Liver (tissue), 9 donors: ENCODE measurements around the gene RNF141. TPM values are rescaled to one million over a fixed set of nuclear protein-coding genes. Genes with fewer than 3 reads are reported as not detected.

Experiments used
- DNase-seq: peaks from one replicate; pipeline ENCODE4 v3.0.0-alpha.2; 2017; ENCODE audit warnings: low spot score
- H3K27ac ChIP-seq, 2 donors: one replicate each; pipeline ENCODE4 v1.7.0; 2013; ENCODE audit warnings: inconsistent platforms in 2 of 2, low read length in 2 of 2, control low read depth in 1 of 2, low read depth in 1 of 2, mild to moderate bottlenecking in 1 of 2
- H3K27me3 ChIP-seq, 4 donors: one replicate each; pipeline versions ENCODE4 v1.6.1 to v1.7.0; 2013; ENCODE audit warnings: low read length in 3 of 4, inconsistent platforms in 1 of 4, mild to moderate bottlenecking in 1 of 4, moderate library complexity in 1 of 4; ENCODE audit not compliant: control insufficient read depth in 4 of 4, insufficient read depth in 4 of 4
- H3K36me3 ChIP-seq, 4 donors: one replicate each; pipeline versions ENCODE4 v1.6.1 to v1.7.0; 2013; ENCODE audit warnings: low read length in 3 of 4, mild to moderate bottlenecking in 3 of 4, low read depth in 1 of 4, moderate library complexity in 1 of 4; ENCODE audit not compliant: control insufficient read depth in 4 of 4, insufficient read depth in 3 of 4
- H3K4me1 ChIP-seq, 4 donors: one replicate each; pipeline versions ENCODE4 v1.6.1 to v1.7.0; 2013; ENCODE audit warnings: low read length in 3 of 4, mild to moderate bottlenecking in 3 of 4, moderate library complexity in 1 of 4; ENCODE audit not compliant: control insufficient read depth in 4 of 4, insufficient read depth in 4 of 4
- H3K4me3 ChIP-seq, 3 donors: one replicate each; pipeline versions ENCODE4 v1.6.1 to v1.7.0; 2013; ENCODE audit warnings: low read length in 3 of 3, control low read depth in 1 of 3, low read depth in 1 of 3, mild to moderate bottlenecking in 1 of 3
- H3K9ac ChIP-seq, 2 donors: one replicate each; pipeline ENCODE4 v1.7.0; 2013; ENCODE audit warnings: low read length in 2 of 2, mild to moderate bottlenecking in 2 of 2, moderate library complexity in 2 of 2, control low read depth in 1 of 2, low read depth in 1 of 2
- H3K9me3 ChIP-seq, 4 donors: one replicate each; pipeline versions ENCODE4 v1.6.1 to v1.7.0; 2013; ENCODE audit warnings: low read length in 3 of 4; ENCODE audit not compliant: control insufficient read depth in 4 of 4
- ATF3 ChIP-seq: IDR thresholded peaks from 2 replicates; pipeline ENCODE4 v1.6.1; 2016; ENCODE audit warnings: antibody characterized with exemption
- CTCF ChIP-seq: fragments of 150-350 bp; IDR thresholded peaks from 2 replicates; pipeline ENCODE4 v1.5.1; 2017; ENCODE audit warnings: improper control_type of control experiment, low read depth, low read length; ENCODE audit not compliant: missing input control
- EGR1 ChIP-seq, 2 donors: IDR thresholded peaks; 2 replicates each; pipeline ENCODE4 v1.6.1; 2016 to 2018; ENCODE audit warnings: antibody characterized with exemption in 2 of 2, low read depth in 2 of 2
- FOXA1 ChIP-seq: IDR thresholded peaks from 2 replicates; pipeline ENCODE4 v1.6.1; 2016; ENCODE audit warnings: antibody characterized with exemption
- FOXA2 ChIP-seq: IDR thresholded peaks from 2 replicates; pipeline ENCODE4 v1.6.1; 2016; ENCODE audit warnings: antibody characterized with exemption
- GABPA ChIP-seq, 2 donors: IDR thresholded peaks in 1 of 2; conservative IDR thresholded peaks in 1 of 2; 2 replicates each; pipeline ENCODE4 v1.6.1; 2016; ENCODE audit warnings: antibody characterized with exemption in 2 of 2, mild to moderate bottlenecking in 1 of 2, moderate library complexity in 1 of 2
- HNF4A ChIP-seq, 2 donors: conservative IDR thresholded peaks; 2 replicates each; pipeline ENCODE4 v1.6.1; 2016; ENCODE audit warnings: antibody characterized with exemption in 2 of 2, mild to moderate bottlenecking in 2 of 2
- HNF4G ChIP-seq: IDR thresholded peaks from 2 replicates; pipeline ENCODE4 v1.6.1; 2016; ENCODE audit warnings: antibody characterized with exemption
- JUND ChIP-seq, 2 donors: IDR thresholded peaks; 2 replicates each; pipeline ENCODE4 v1.6.1; 2016; ENCODE audit warnings: antibody characterized with exemption in 2 of 2
- MAX ChIP-seq: IDR thresholded peaks from 2 replicates; pipeline ENCODE4 v1.6.1; 2016; ENCODE audit warnings: antibody characterized with exemption
- NR2F2 ChIP-seq: IDR thresholded peaks from 2 replicates; pipeline ENCODE4 v1.6.1; 2016; ENCODE audit warnings: antibody characterized with exemption
- RAD21 ChIP-seq, 2 donors: IDR thresholded peaks; 2 replicates each; pipeline ENCODE4 v1.6.1; 2016; ENCODE audit warnings: antibody characterized with exemption in 2 of 2, mild to moderate bottlenecking in 2 of 2
- REST ChIP-seq: IDR thresholded peaks from 2 replicates; pipeline ENCODE4 v1.6.1; 2016; ENCODE audit warnings: antibody characterized with exemption, mild to moderate bottlenecking
- RXRA ChIP-seq, 2 donors: IDR thresholded peaks; 2 replicates each; pipeline ENCODE4 v1.6.1; 2017 to 2018; ENCODE audit warnings: antibody characterized with exemption in 2 of 2, mild to moderate bottlenecking in 1 of 2
- SP1 ChIP-seq: IDR thresholded peaks from 2 replicates; pipeline ENCODE4 v1.6.1; 2018; ENCODE audit warnings: antibody characterized with exemption, mild to moderate bottlenecking
- TAF1 ChIP-seq: conservative IDR thresholded peaks from 2 replicates; pipeline ENCODE4 v1.6.1; 2016; ENCODE audit warnings: antibody characterized with exemption, mild to moderate bottlenecking
- YY1 ChIP-seq: IDR thresholded peaks from 2 replicates; pipeline ENCODE4 v1.6.1; 2016; ENCODE audit warnings: antibody characterized with exemption, mild to moderate bottlenecking
- ZBTB33 ChIP-seq: IDR thresholded peaks from 2 replicates; pipeline ENCODE4 v1.6.1; 2016; ENCODE audit warnings: antibody characterized with exemption
- WGBS: extraction: QIAGEN DNeasy Blood & Tissue Kit; methylation state at CpG from one replicate; pipeline ENCODE4 v1.1.7; 2013; 5-methylcytosine and 5-hydroxymethylcytosine counted together
- polyA plus RNA-seq, 2 donors: library from polyadenylated mRNA; stranded (reverse) in 1 of 2; unstranded in 1 of 2; fragments of 200-250 nt in 1 of 2; fragments of >200 nt in 1 of 2; fragmentation: Nextera tagmentation in 1 of 2; extraction: Ambion mirVana in 1 of 2; gene quantifications; one replicate each; pipeline versions ENCODE4 v1.2.1 to v1.2.3, GENCODE V29; 2013 to 2015
- total RNA-seq, 2 donors: library from RNA; depleted of rRNA; stranded (reverse); fragments of >200 nt; gene quantifications; one replicate each; pipeline ENCODE4 v1.2.3, GENCODE V29; 2014
- donor health status: healthy.
- donor health status: healthy.
- donor health status: healthy.
- donor health status: healthy.
- donor health status: healthy.

RNF141 gene
- total and polyA plus RNA-seq, 4 donors: 6.9 to 14.6 (median 13.0) TPM

GRCh38 chr11:10504490-10504889, 36.5 kb downstream of the RNF141 start:
- no peaks in the 10 kb centered on the region for H3K27me3 ChIP-seq
- no peak for DNase-seq
- H3K36me3 ChIP-seq: peaks cover 0 to 2% (median 0%) of the 10 kb centered on the region in 4 donors
- H3K9me3 ChIP-seq: no peaks in the 10 kb centered on the region
- no peak overlapping the region for H3K4me3 ChIP-seq
- H3K27ac ChIP-seq: no peak overlapping the region
- no peak overlapping the region for H3K9ac ChIP-seq
- TF ChIP-seq RXRA (IDR thresholded peaks at IDR 0.05): no peak
- no peaks in the 10 kb centered on the region for H3K4me1 ChIP-seq
- 96% methylated on average over 11 of the region's 11 CpGs for WGBS

- TF ChIP-seq HNF4A (conservative IDR thresholded peaks at IDR 0.05) (no peak), CTCF (no peak), FOXA2 (no peak)
- Histone ChIP-seq H3K4me3 (no peak overlapping the region), H3K27me3 (no peaks in the 10 kb centered on the region), H3K9me3 (no peaks in the 10 kb centered on the region), H3K36me3 (peaks cover 0 to 2% (median 0%) of the 10 kb centered on the region in 4 donors), H3K4me1 (no peaks in the 10 kb centered on the region), H3K9ac (no peak overlapping the region), H3K27ac (no peak overlapping the region)
- 88% methylated on average over 5 of the region's 5 CpGs for WGBS
- no peak for DNase-seq
Measured at GRCh38 chr11:10503777-10504480, 37.1 kb downstream of the RNF141 start.

GRCh38 chr11:10503221-10503620, 37.8 kb downstream of the RNF141 start:
- Histone ChIP-seq H3K36me3 (peaks cover 0 to 2% (median 0%) of the 10 kb centered on the region in 4 donors), H3K4me3 (no peak overlapping the region), H3K27ac (peak overlapping the region in 1 of 2 donors; percentile 26), H3K9ac (no peak overlapping the region), H3K4me1 (no peaks in the 10 kb centered on the region), H3K27me3 (no peaks in the 10 kb centered on the region), H3K9me3 (no peaks in the 10 kb centered on the region)
- no peak for DNase-seq
- WGBS: 85% methylated on average over 2 of the region's 2 CpGs
- TF ChIP-seq JUND (IDR thresholded peaks at IDR 0.05) (no peak), REST (no peak), ATF3 (no peak), FOXA1 (no peak), YY1 (no peak), SP1 (no peak), HNF4A (conservative IDR thresholded peaks at IDR 0.05) (no peak), TAF1 (no peak), MAX (no peak), HNF4G (no peak), RXRA (IDR thresholded peaks at IDR 0.05) (no peak), NR2F2 (no peak), EGR1 (IDR thresholded peaks at IDR 0.05; ENCODE audit: low read depth in 2 of 2) (no peak), FOXA2 (no peak), GABPA (IDR thresholded peaks at IDR 0.05 in 1 of 2, conservative IDR thresholded peaks at IDR 0.05 in 1 of 2) (no peak), ZBTB33 (no peak), RAD21 (IDR thresholded peaks at IDR 0.05) (no peak), CTCF (no peak)
